NCI-H748 (cell line): ENCODE results near the gene METTL25B.
"Not testable (repeated sequence)": the region's sequence is repeated elsewhere in the genome, so short reads cannot be mapped to it uniquely, and the experiment has no call there.

ENCODE experiments used
- DNase-seq: peaks from one replicate; lab custom pipeline; 2025; ENCODE audit not compliant: unreplicated experiment; lab: John Stamatoyannopoulos, UW

Gene METTL25B

DNA sequence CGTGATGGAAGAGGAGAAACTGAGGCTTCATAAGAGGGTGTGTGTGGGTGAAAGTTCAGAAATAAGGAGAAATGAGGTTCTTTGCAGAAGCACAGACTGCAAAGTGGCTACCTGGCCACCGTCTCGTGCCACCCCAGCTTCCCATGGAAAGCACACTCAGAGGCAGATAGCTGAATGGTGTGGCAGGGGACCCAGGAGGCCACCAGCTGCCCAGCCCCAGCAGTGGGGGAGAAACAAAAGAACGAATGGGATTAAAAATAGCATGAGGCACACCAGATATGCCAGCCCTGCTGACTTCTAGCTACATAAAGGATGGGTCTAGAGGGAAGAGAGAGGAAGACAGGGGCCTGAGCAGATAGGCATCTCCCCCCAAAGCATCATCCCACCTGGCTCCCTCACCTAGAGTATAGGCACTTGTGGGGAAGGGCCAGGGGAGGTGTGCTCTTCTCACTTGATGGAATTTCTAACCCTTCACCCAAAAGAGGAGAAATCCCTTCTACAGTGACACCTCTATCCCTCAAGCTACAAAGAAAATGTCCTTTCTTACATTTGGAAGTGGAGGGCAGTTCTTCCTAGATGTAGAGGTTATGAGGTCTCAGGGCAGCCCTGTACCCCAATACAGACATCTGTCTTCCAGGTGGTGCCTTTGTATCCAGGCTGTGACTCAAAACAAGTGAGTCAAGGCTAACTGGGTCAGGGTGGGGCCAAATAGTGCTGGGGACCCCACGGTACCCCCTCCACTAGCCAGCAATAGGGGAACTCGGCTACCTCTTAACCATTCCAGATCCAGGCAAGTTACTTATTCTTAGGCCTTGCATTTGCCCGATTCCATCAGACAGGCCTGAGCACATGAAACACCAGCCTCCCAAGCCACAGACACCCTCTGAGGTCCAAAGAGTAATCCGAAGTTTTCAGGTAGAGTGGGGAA is 19.7 kb downstream of the METTL25B start:
- DNase-seq, result no peak

DNA sequence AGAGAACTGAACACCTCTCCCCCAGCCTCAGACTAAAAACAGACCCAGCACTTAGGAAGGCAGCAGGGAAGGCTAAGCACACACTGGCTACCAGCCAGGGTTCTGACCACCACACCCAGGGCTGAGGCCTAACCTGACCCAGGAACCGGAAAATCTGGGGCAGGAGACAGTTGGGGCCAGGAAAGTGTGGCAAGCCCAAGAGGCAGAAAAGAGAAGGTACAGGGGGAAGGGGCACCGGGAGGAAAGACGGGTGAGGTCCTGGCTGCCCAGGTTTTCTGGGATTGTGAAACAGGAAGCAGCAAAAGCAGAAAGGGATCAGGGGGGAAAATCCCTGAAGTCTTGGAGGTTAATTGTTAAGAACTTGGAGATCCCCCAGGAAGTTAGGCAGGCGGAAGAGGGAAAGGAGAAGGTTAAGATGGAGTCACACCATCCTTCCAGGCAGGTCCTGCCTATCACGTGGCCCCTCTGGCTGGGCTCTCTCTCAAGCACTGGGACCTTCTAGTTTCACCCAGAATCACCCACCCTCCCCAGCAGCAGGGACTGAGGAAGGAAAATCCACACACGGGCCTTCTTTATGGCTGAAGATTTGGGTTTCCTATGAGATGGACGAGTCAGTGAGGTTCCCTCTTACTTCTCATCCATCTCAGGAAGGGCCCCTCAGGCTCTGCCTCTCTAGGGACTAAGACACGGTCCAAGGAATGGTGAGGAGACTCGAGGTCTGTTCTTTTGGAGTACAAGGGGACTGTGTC is 20.6 kb downstream of the METTL25B start:
- DNase-seq, result peak; percentile 22

DNA sequence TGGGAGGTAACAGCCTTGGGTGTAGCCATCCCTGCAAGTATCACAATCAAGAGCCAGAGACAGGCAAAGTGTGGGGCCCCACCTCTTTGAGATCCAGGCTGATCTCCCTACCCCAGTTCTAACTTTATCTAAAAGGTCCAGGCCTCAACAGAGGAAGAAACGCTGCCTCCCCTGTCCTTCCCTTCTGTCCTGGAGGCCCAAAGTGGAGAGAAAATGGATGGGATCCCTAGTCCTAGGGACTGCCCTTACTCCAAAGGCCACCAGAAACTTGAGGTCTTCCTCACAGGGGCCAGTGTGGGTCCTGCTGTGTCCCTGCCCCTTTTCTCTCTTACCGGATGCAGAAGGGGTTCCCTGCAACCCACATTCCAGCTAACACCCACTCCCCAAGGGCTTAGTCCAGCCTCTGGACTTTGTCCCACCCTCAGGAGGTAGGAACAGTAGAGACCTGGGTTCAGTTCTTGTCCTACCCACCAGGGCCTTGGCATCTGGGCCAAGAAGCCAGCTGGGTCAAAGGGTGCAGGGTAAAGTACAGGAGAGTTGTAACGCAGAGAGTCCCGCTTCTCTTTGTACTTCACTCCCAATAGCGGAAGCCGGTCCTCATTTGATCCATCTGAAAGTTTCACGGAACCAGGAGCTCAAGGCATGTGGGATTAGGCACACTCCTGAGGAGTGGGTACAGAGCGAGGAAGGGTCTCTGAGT is 21.3 kb downstream of the METTL25B start:
- DNase-seq, result no peak

DNA sequence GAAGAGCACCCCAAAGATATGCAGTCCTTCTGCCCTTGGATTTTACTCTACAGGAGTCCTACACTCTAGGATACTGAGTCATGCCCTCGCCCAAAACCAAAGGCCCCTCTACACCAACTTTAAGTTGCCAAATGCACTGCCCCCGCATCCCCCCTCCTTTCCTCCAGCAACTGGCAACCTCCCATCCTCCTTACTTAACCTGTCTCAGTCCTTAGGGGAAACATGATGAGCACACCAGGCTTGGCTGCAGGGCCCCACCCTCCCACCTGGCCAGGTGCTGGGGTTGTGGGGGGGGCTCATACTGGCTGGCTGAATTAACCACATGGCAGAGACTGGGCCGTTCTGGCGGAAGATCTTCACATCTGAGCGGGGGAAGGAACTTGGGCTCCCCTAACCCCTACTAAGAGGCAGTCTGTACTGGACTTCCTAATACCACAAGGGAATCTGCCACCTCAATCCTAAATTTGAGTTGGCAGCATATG is 22.0 kb downstream of the METTL25B start:
- peak; percentile 60 for DNase-seq

DNA sequence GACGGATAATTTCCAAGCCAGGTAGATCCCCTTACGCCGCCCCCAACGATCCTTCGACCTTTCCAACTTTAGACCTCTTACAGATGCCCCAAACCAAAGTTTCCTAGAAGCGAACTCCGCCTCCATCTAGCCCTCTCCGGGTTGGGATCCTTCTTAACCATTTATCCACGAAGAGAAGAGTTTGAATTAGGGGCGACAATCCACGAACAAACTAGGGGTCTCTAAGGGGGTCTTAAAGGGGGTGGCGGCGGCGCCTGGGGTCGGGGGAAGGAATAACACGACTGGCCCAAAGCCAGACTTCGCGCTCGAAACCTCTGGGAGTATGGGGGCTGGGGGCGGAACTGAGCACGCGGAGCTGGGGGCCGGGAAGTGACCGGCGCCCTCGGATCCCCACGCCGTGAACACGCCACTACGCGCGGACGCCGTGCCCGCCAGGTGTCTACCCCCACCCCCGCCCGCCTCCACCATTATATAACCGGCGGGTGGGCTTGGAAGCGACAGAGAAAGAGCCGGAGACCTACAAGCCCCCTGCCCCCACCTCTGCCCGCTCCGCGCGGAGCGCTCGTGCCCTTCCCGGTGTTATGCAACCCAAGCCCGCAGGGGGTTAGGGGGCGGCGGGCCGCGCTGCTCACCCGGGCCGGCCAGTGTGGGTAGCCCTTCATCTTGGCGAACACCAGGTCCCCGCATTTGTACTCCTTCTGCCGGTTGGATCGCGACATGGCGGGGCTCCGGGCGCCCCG is 22.6 kb downstream of the METTL25B start:
- peak; percentile 56 for DNase-seq

DNA sequence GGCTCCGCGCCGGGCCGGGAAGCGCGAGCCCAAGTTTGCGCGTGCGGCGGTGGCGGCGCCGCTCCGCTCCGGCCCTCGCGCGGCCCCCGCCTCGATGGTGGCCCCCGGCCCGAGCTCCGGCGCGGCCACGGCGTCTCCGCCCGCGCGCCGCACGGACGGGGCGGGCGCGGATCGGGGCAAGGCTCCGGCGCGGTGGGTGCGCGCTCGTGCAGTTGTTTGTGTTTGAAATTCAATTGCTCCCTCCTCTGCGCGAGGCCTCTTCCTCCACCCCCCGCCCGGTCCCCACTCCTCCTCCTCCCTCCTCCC is 23.1 kb downstream of the METTL25B start, which contains the start of gene HDGF:
TSS of gene HDGF (minus strand) at position 225 of the 306 bp plus-strand sequence. CDS start 246 bp downstream, outside the sequence.
- DNase-seq, result no peak

DNA sequence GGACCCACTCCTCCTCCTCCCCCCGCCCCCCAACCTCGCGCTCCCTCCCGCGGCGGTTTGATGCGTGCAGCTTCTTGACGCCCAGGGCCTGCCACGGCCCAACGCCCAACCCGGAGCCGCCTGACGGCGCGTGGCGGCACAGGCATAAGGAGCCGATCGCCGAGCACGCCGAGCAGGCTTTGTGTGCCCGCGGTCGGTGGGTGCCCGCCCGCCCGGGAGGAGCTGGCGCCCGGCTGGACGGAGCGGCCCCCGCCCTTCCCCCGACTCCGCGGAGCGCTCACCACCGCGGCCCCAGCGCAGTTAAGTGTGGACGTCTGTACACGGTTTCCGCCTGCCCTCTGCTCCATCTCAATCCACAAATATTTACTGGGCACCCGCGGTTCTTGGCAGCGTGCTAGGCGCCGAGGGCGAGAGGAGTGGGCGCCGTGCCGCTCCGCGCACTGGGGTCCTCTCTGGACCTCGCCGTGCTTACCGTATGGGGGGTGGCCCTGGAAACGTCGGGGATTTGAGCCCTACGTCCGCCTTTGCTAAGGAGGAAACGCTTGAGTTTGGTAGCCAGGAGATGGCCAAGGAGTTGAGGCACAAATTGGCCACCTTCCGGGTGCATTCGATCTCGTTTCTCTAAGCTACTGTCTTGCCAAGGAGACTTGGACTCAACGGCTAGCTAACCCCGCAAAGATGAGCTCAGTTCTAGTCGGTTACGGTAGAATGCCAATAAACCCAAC is 23.6 kb downstream of the METTL25B start:
- peak; percentile 97 for DNase-seq

DNA sequence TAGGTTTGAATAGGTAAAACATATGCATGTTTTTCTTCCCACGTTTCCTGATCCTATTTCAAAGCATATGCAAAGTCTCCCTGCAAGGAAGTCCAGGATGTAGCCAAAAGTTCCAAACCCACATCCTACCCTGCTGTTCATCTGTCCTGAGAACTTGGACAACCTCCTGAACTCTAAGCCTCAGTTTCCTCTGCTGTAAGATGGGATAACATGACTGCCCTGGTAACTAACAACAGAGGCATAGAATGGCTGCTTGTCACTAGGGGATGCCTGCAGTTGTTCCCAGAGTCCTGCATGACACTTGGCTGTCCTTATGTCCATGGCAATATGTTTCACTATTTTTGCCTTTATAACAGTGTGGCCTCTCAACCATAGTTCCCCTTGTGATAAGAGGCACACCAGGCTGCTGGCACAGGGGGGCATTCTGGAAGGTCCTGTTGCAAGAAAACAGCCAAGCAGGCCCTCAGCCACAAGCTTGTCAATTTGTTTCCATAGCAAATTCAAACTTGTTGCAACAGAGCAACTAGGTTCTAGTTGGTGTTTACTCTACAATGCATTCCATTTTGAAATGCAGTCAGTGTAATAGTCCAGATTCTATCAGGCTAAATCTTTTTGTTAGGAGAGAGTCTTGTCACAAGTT is 24.7 kb downstream of the METTL25B start:
- DNase-seq, result no peak

DNA sequence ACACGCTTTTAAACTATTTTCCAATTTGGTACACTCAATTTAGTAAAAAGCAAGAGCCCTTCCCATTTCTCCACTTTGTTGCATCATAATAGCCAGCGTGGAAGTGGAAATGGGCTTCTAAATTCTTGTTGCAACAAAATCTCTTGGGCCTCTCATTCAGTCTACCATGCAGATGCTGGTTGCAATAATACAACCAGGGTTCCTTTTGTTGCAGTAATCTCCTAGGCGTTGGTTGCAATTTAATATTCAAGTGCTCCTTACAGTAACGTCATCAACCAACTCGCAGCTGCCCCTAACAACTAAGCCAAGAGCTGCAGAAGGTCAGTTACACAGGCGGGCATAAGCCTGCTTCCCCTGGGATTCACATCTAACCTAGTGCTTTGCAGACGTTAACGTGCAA is 25.9 kb downstream of the METTL25B start:
- DNase-seq, result peak; percentile 28

DNA sequence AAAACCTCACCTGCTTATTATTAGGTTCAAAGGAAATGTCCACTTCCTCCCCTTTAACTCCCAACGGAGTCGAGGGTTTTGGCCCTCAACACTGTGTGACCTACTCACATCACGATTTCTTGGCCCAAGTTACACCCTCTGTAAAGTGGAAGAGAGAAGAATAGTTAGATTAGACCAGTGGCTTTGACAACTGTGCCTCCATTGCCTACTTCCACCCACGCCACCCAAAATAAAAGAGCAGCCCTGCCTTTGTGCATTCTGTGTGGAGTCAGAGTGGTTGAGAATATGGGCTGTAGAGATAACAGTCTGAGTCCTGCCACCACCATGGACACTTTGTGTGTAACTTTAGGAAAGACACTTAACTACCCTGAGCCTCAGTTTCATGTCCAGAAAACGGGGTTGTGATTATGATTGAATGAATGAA is 27.3 kb downstream of the METTL25B start:
- DNase-seq, result no peak

DNA sequence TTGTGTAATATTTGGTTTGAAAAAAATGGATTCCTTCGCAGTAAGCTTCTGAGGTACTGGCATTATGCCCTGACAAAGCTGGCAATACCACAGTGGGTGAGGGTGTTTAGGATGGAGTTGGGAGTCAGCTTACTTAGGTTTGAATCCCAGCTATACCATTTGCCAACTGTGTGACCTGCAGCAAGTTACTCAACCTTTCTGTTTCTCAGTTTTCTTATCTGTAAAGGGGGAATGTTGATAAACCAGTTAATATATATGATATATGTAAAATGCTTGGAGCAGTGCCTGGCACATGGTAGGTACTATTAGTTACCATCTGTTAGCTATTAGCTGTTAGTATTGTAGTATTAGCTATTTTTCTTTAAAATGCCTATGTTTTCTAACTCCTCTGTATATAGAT is 28.1 kb downstream of the METTL25B start:
- no peak for DNase-seq

DNA sequence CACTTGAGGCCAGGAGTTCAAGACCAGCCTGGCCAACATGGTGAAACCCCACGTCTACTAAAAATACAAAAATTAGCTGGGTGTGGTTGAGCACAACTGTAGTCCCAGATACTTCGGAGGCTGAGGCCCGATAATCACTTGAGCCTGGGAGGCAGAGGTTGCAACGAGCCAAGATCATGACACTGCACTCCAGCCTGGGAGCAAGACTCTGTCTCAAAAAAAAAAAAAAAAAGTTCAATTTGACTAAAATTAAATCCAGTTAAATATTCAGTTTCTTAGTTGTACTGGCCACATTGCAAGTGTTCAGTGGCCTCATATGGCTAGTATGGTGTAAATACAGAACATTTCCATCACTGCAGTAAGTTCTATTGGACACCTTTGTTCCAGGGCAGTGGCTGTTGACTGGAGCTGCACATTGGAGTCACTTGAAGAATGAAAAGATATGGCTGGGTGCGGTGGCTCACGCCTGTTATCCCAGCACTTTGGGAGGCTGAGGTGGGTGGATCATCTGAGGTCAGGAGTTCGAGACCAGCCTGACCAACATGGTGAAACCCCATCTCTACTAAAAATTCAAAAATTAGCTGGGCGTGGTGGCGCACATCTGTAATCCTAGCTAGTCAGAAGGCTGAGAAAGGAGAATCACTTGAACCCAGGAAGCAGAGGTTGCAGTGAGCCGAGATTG is 29.4 kb downstream of the METTL25B start:
- not testable (repeated sequence) for DNase-seq

DNA sequence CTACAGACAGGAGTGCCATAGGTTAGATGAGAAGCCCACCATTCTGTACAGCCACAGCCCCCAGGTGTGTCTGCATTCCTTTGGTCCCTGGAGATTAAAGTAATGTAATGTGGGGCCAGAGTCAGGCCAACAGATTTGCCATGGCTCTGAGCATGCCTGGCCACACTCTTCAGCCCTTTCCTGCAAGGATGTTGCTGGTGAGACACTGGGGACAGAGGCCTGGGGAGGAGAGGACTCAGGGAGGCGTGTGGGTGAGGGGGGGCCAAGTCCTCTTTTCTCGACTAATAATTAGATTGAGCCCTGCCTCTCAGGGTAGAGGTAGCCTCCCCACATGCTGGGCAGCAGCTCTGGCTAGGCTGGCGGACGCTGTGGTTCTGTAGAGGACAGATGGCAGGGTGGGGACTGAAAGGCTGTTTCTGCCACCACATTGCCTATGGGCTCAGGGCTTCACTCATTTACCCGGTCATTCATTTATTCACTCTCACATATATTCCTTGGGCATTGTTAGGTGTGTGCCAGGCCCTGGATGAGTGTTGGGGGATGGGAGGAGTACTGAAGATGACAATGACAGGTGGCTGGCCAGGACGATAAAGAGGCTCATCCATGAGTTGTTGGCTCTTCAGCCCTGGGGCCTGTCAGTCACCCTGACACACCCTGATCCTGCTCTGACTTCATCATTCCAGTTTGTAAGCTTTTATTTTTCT is 32.0 kb downstream of the METTL25B start:
- DNase-seq, result no peak

DNA sequence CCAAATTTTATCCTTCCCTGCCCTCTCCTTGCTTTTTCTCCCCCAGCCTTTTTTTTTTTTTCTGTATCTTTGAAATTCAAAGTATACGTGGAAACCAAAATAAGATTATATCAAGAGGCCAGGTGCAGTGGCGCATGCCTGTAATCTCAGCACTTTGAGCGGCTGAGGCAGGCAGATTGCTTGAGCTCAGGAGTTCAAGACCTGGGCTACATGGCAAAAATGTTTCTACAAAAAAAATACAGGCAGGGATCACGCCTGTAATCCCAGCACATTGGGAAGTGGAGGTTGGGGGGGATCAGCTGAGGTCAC is 32.5 kb downstream of the METTL25B start:
- no peak for DNase-seq

DNA sequence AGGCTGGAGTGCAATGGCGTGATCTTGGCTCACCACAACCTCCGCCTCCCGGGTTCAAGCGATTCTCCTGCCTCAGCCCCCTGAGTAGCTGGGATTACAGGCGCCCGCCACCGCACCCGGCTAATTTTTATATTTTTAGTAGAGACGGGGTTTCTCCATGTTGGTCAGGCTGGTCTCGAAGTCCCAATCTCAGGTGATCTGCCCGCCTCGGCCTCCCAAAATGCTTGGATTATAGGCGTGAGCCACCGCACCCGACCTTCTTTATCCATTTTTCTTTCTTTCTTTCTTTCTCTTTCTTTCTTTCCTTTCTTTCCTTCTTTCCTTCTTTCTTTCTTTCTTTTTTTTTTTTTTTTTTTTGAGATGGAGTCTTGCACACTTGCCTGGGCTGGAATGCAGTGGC is 36.9 kb downstream of the METTL25B start:
- not testable (repeated sequence) for DNase-seq

DNA sequence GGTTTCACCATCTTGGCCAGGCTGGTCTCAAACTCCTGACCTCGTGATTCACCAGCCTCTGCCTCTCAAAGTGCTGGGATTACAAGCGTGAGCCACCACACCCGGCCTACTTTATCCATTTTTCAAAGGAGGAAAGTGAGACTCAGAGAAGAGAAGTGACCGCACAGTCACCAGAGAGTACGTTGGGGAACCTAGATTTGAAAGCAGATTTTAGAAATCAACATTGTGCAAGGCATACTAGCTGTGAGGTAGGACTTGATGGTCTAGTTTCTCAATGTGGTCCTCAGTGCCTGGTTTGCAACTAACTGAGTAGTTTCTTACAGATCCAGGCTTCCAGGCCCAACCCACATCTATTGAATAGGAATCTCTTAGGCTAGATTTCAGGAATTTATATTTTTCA is 37.4 kb downstream of the METTL25B start:
- DNase-seq, result no peak

DNA sequence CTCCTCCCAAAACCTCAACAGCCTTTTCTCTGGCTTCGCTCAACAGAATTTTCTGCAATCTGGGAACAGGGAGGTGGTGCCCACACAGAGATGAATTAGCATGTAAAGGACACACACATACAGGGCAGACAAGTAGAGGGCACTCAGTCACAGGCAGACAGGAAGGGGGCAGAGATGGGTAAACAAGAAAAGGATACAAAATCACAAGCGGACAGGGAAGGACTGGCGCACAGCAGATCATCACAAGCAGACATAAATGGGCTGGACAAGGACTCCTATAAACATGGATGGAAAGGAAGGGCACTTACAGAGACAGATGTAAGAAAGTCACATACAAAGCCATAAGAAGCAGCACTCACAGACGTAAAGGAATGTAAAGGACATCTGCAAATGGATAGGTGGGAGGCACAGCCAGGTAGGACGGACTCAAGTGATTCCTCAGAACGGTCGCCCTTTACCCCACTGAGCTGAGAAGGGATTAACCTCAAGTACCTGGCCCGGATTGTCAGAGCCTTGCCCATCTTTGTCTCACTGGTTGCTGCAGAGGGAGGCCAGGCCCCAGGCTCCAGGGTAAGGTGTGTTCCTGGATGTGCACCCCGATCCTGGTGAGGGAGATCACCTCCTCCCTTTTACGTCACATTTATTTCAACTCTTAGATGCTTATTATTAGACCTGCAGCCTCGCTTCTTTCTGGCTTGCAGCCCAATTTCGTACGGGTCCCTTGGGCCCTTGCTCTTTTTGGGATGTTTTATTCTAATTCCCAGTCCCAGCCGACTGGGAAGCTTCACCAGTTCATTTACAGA is 38.2 kb downstream of the METTL25B start:
- DNase-seq, result peak; percentile 58
